NCI-H146 treated with DMSO at 0.1 percent for 48 hours (cell line): ENCODE results near the gene TEX30.

Experiments used
- DNase-seq: peaks from one replicate; lab custom pipeline; 2025; ENCODE audit not compliant: unreplicated experiment; lab: John Stamatoyannopoulos, UW

TEX30 gene

DNA sequence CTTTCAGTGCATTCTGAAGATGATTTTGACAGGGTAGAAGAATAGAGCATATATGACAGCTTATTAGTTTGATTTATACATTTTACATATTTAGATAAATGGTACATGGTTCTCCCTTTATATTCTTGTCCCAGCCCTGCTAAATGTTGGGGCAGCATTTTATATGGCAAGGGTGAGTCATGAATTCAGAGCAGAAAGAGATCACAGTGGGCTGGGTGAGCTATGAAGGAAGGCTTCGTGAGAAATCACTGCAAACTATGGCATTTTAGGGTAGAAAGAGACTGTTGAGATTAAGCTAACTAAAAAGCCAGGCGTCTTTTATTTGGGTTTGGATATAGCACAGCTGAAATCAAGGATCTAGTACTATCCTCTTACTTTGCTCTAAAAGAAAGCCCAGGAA, 54.8 kb downstream of the TEX30 start:
- no peak for DNase-seq
